ENCODE measurements around the gene ARHGAP15.

Gene ARHGAP15

DNA sequence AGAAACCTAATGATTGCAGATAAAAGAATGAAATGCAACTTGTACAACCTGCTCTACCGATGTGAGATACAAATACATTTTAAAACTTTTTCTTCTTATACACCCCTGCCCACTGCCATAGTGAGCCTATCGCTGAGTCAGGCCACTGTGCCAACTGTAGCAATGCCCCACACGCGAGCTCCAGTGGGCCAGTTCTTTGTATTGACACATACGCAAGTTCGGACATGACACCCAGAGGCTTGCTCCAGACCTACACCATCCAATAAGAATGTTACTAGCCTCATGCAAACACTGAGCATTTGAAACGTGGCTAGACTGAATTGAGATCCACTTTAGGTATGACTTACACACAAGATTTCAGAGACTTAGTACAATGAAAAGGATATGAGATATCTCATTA, 340.1 kb downstream of the ARHGAP15 start:
- Histone ChIP-seq H3K9me3 (no peaks in the 10 kb centered on the region), H3K27me3 (no peaks in the 10 kb centered on the region), H3K36me3 (no peaks in the 10 kb centered on the region), H3K4me3 (ENCODE audit: low read depth, low read length) (no peak overlapping the region), H3K4me1 (no peaks in the 10 kb centered on the region)
- no peak for DNase-seq
- TF ChIP-seq, protein P1, sequence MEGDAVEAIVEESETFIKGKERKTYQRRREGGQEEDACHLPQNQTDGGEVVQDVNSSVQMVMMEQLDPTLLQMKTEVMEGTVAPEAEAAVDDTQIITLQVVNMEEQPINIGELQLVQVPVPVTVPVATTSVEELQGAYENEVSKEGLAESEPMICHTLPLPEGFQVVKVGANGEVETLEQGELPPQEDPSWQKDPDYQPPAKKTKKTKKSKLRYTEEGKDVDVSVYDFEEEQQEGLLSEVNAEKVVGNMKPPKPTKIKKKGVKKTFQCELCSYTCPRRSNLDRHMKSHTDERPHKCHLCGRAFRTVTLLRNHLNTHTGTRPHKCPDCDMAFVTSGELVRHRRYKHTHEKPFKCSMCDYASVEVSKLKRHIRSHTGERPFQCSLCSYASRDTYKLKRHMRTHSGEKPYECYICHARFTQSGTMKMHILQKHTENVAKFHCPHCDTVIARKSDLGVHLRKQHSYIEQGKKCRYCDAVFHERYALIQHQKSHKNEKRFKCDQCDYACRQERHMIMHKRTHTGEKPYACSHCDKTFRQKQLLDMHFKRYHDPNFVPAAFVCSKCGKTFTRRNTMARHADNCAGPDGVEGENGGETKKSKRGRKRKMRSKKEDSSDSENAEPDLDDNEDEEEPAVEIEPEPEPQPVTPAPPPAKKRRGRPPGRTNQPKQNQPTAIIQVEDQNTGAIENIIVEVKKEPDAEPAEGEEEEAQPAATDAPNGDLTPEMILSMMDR (IDR thresholded peaks at IDR 0.05; ENCODE audit: low read depth, low read length) = no peak

DNA sequence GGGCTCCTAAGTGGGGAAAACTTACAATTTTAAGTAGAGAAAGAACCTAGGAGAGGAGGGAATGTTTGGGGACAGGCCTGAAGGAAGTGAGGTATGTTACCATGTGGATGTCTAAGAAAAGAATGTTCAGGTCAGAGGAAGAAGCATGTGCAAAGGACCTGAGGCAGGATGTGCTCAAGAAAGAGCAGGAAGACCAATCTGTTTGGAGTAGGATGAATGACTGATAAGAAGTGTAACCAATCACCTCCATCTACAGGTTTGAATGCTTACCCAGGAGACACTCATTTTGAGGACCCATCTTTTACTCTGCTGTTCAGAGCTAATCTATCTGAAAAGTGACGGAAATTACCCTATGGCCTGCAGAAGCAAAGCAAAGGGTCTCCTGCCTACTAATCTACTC, 342.3 kb downstream of the ARHGAP15 start:
- DNase-seq = no peak
- TF ChIP-seq, protein P1 (IDR thresholded peaks at IDR 0.05; ENCODE audit: low read depth, low read length) = no peak
- no peaks in the 10 kb centered on the region for H3K27me3 ChIP-seq
- H3K36me3 ChIP-seq = no peaks in the 10 kb centered on the region
- H3K4me1 ChIP-seq = no peaks in the 10 kb centered on the region
- no peaks in the 10 kb centered on the region for H3K9me3 ChIP-seq
- H3K4me3 ChIP-seq (ENCODE audit: low read depth, low read length) = no peak overlapping the region

DNA sequence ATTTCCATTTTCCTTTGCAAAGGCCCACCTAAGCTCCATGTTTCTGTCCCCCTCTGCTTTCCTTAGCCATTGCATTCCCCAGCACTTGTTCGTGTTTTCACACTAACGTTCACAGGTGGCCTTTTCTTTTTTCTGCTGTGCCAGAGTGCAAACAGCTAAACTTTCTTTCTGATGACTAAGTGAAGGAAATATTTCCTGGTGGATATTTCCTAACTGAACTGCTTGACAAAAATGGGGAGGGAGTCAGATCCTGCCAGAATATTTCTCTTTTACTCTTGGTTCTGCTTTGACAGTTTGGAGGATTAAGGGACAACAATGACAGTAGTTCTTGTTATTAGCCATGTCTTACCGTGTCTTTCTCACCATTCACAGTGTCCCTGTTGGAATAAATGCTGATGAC, 344.0 kb downstream of the ARHGAP15 start:
- TF ChIP-seq, protein P1 (IDR thresholded peaks at IDR 0.05; ENCODE audit: low read depth, low read length) = no peak
- no peak for DNase-seq

DNA sequence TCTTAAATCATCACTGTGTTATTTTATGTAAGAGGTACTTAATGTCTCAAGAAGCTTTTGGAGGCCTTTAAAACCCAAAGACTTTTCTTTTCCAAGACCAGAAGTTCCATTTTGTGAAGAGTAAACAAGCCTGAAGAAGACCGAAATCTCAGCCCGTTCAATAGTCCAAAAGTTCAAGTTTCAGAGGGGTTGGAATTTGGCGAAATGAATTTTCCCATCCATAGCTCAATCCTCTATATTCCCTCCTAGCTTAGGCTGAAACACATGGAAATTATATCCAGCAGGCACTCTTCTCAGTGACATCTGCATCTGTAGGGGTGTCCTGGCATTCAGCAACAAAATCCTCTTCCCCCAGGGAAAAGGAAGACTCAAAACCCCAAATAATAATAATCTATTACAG, 344.6 kb downstream of the ARHGAP15 start:
- no peaks in the 10 kb centered on the region for H3K9me3 ChIP-seq
- TF ChIP-seq, protein P1 (IDR thresholded peaks at IDR 0.05; ENCODE audit: low read depth, low read length) = no peak
- H3K4me3 ChIP-seq (ENCODE audit: low read depth, low read length) = no peak overlapping the region
- no peak for DNase-seq
- H3K4me1 ChIP-seq = no peaks in the 10 kb centered on the region
- H3K36me3 ChIP-seq = no peaks in the 10 kb centered on the region
- H3K27me3 ChIP-seq = no peaks in the 10 kb centered on the region

More for the DNA sequence above, 344.0 kb downstream of the ARHGAP15 start:
- no peaks in the 10 kb centered on the region for H3K9me3 ChIP-seq
- H3K27me3 ChIP-seq = no peaks in the 10 kb centered on the region
- no peaks in the 10 kb centered on the region for H3K36me3 ChIP-seq
- H3K4me3 ChIP-seq (ENCODE audit: low read depth, low read length) = no peak overlapping the region
- H3K4me1 ChIP-seq = no peaks in the 10 kb centered on the region

DNA sequence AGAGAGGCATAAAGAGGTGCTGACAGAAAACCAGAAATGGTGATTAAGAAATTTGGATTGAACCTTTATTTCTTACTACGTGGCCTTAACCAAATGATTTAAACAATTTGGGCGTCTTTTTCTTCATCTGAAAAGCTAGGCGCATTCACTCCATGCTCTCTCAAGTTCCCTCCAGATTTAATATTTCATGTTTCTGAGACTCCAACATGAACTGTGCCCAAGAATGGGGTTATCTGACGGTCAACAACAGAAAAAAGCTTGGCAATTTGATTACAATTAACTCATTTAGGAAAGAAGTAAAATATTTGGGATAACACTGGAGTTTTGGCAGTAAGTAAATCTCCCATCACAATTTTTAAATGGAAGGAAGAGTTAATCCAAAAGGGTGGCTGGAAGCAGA, 345.4 kb downstream of the ARHGAP15 start:
- DNase-seq = no peak
- Histone ChIP-seq H3K4me1 (no peaks in the 10 kb centered on the region), H3K9me3 (no peaks in the 10 kb centered on the region), H3K4me3 (ENCODE audit: low read depth, low read length) (no peak overlapping the region), H3K27me3 (no peaks in the 10 kb centered on the region), H3K36me3 (no peaks in the 10 kb centered on the region)
- TF ChIP-seq, protein P1 (IDR thresholded peaks at IDR 0.05; ENCODE audit: low read depth, low read length) = no peak

DNA sequence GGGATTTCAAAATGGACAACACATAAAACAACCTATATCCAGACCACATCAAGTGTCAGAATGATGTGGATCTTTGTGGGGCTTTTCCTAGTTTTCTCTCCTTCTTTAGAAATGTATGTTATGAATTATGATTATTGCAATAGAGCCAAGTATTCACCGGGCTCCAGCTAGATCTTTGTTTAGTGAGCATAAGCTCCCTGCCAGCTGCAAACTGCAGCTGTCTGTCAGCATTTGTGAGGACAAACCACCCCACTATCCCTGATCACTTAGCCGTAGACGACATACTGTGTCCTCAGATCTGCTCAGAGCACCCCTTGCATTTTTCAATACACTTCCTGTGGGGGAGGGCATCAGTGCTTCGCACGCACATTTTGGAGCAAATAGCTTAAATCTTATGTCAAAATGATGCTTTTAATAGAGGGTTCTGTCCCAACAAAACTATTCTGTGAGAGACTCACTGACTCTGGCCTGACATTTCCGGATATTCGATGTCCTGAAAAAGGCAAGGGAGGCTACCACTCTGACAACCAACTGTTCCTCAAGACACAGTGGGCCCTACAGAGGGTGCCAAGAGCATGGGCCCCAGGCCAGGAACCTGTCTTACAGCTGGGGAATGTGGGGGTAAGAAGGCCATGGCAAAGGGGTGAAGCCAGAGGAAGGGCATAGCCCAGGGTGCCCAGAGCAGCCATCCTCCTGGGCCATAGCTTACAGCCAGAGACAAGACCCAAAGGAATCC, 346.0 kb downstream of the ARHGAP15 start:
- Histone ChIP-seq H3K4me1 (no peaks in the 10 kb centered on the region), H3K9me3 (no peaks in the 10 kb centered on the region), H3K4me3 (ENCODE audit: low read depth, low read length) (no peak overlapping the region), H3K36me3 (no peaks in the 10 kb centered on the region), H3K27me3 (no peaks in the 10 kb centered on the region)
- TF ChIP-seq, protein P1 (IDR thresholded peaks at IDR 0.05; ENCODE audit: low read depth, low read length) = no peak
- DNase-seq = no peak
